ENCODE results near the gene MEN1. TPM values are rescaled to one million over a fixed set of nuclear protein-coding genes. Genes with fewer than 3 reads are reported as not detected.

MEN1 gene
- total RNA-seq = 10 to 100 TPM; 25.8 to 29.0 TPM

DNA sequence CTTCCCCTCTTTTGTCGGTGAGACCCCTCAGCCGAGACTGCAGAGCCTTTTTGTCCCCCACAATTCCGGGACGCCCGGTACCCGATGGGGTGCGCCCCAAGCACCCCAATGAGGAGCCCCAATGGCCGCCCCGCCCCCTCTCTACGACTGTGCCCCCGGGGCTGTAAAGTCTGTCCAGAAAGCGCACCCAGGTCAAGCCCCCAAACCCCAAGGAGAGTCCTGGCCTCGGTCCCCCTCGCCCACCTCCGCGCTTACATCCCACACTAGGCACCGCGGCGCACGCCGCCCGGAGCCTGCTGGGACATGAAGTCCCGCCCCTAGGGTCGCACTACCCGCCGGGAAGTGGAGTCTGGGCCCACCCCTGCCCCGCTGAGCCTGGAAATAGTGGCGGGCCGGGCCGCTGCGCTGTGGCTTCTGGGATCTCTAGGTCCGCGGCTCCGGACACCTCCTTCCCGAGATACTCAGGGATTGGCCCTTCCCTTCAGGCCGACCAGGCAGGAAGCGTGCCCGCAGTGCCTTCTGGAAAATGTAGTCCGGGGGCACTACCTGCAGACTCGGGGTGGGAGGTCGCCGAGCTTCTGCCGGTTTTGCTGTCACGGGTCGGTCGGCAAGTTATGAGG, at the start of gene MEN1:
Gene MEN1 (minus strand): TSS at position 281 of the 620 bp plus-strand sequence. CDS start 442 bp downstream, outside the sequence.
- ATAC-seq (peak; percentile 95), DNase-seq (peak; percentile 93)
- peak within 1 kb of the TSS; percentile 92 for H3K27ac Mint-ChIP-seq
- no peaks in the 10 kb centered on the region for H3K27me3 Mint-ChIP-seq
- H3K4me3 Mint-ChIP-seq = peak within 1 kb of the TSS; percentile 95
- no peaks in the 10 kb centered on the region for H3K9me3 Mint-ChIP-seq
- POLR2A ChIA-PET = interaction anchor here (0.8 to 1.9 kb wide), 7 partner anchors 8 to 689 kb away, joined by 3 to 8 read pairs (median 3); partner anchors contain the start of genes ARL2, MALAT1, MAP4K2 and SF1
- intact Hi-C loops (cut with micrococcal nuclease) = no loop called here
- H3K4me1 Mint-ChIP-seq (ENCODE audit: low read depth) = peaks cover 24% of the 10 kb centered on the region
- peaks cover 14% of the 10 kb centered on the region for H3K36me3 Mint-ChIP-seq (ENCODE audit: low read depth)
- TF ChIP-seq, protein P1, sequence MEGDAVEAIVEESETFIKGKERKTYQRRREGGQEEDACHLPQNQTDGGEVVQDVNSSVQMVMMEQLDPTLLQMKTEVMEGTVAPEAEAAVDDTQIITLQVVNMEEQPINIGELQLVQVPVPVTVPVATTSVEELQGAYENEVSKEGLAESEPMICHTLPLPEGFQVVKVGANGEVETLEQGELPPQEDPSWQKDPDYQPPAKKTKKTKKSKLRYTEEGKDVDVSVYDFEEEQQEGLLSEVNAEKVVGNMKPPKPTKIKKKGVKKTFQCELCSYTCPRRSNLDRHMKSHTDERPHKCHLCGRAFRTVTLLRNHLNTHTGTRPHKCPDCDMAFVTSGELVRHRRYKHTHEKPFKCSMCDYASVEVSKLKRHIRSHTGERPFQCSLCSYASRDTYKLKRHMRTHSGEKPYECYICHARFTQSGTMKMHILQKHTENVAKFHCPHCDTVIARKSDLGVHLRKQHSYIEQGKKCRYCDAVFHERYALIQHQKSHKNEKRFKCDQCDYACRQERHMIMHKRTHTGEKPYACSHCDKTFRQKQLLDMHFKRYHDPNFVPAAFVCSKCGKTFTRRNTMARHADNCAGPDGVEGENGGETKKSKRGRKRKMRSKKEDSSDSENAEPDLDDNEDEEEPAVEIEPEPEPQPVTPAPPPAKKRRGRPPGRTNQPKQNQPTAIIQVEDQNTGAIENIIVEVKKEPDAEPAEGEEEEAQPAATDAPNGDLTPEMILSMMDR (IDR thresholded peaks at IDR 0.05) = no peak
- CTCF ChIA-PET = interaction anchor here (0.5 to 1.5 kb wide), 8 partner anchors 34 to 1075 kb away, joined by 3 to 6 read pairs (median 4); no protein-coding TSS in a partner anchor

DNA sequence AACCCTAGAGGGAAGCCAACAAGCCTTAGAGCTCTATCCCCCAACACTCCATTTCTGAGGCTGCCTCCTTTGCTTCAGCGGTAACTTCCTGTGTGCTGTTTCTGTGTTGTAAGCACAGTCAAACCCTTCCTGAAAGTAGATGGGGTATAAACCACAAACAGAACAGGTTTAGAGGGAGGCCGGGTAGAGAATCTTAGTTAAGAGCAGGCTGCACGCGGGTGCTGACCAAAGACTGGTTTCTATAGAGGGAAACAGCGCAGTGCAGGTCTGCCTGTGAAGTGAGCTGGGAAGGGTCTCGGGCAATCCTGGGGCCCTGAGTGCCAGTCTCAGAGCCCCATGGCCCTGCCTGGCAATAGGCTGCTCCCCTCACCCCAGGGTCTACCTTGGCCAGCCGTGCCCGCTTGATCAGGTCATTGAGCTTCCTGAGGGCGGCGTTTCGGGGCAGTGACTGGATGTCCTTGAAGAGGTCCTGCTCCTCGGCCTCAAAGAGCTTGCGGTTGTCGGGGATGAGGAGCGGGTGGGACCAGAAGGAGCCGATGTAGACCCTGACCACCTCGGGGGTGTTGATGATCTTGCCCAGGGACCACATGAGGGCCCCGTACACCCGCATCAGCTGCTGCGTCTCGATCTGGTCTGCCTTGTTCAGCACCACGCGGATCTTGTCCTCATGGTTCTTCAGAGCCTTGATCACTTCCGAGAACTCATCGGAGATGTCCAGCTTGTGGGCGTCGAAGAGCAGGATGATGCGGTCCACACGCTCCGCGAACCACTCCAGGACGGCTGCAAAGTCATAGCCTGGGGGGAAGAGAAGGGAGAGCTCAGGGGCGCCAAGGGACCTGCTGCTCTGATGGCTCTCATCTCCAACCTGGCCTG, 49.4 kb upstream of the MEN1 start:
- CTCF ChIA-PET = interaction anchor here (0.9 to 28.9 kb wide), 5 partner anchors 5 to 262 kb away, joined by 3 to 1168 read pairs (median 316); partner anchors contain the start of genes CDC42BPG, EHD1, FAU and MRPL49
- no peaks in the 10 kb centered on the region for H3K27me3 Mint-ChIP-seq
- peak; percentile 88 for DNase-seq

GRCh38 chr11:64858467-64859263, 48.3 kb upstream of the MEN1 start:
- ATAC-seq (peak; percentile 49), DNase-seq (peak; percentile 84)
- Mint-ChIP-seq H3K4me1 (ENCODE audit: low read depth) (peaks cover 90% of the 10 kb centered on the region), H3K27ac (peak overlapping the region; percentile 98), H3K9me3 (no peaks in the 10 kb centered on the region), H3K4me3 (peak overlapping the region; percentile 70), H3K27me3 (no peaks in the 10 kb centered on the region), H3K36me3 (ENCODE audit: low read depth) (peaks cover 54% of the 10 kb centered on the region)
- ChIA-PET CTCF (interaction anchor here (0.9 to 28.9 kb wide), 4 partner anchors 6 to 156 kb away, joined by 3 to 1168 read pairs (median 316); partner anchors contain the start of genes CDC42BPG and EHD1), POLR2A (interaction anchor here (0.9 to 26.2 kb wide), 9 partner anchors 5 to 562 kb away, joined by 4 to 768 read pairs (median 5); partner anchors contain the start of genes CDC42BPG, EHD1, SYVN1 and ZNHIT2)
- TF ChIP-seq, protein P1 (IDR thresholded peaks at IDR 0.05) = no peak
- intact Hi-C loops (cut with micrococcal nuclease) = no loop called here

More for the DNA sequence above, 49.4 kb upstream of the MEN1 start:
- no peaks in the 10 kb centered on the region for H3K9me3 Mint-ChIP-seq
- TF ChIP-seq, protein P1 (IDR thresholded peaks at IDR 0.05) = no peak
- intact Hi-C loops (cut with micrococcal nuclease) = no loop called here
- peak; percentile 55 for ATAC-seq
- H3K27ac Mint-ChIP-seq = peak overlapping the region; percentile 98
- H3K4me1 Mint-ChIP-seq (ENCODE audit: low read depth) = peaks cover 89% of the 10 kb centered on the region
- peaks cover 43% of the 10 kb centered on the region for H3K36me3 Mint-ChIP-seq (ENCODE audit: low read depth)
- POLR2A ChIA-PET = interaction anchor here (1.0 to 26.2 kb wide), 12 partner anchors 4 to 639 kb away, joined by 3 to 768 read pairs (median 4); partner anchors contain the start of genes CDC42BPG, EHD1, MALAT1 and SYVN1
- H3K4me3 Mint-ChIP-seq = peak overlapping the region; percentile 70

- Mint-ChIP-seq H3K9me3 (no peaks in the 10 kb centered on the region), H3K27ac (peak overlapping the region; percentile 81), H3K4me3 (no peak overlapping the region), H3K4me1 (ENCODE audit: low read depth) (peaks cover 90% of the 10 kb centered on the region), H3K36me3 (ENCODE audit: low read depth) (peaks cover 62% of the 10 kb centered on the region), H3K27me3 (no peaks in the 10 kb centered on the region)
- ATAC-seq (no peak), DNase-seq (no peak)
- intact Hi-C loops (cut with micrococcal nuclease) = no loop called here
- POLR2A ChIA-PET = interaction anchor here (1.1 to 26.2 kb wide), 4 partner anchors 4 to 31 kb away, joined by 5 to 768 read pairs (median 320); partner anchors contain the start of genes CDC42BPG and EHD1
- CTCF ChIA-PET = interaction anchor here (2.6 to 28.9 kb wide), 4 partner anchors 5 to 29 kb away, joined by 20 to 1168 read pairs (median 316); partner anchors contain the start of genes CDC42BPG and EHD1
- TF ChIP-seq, protein P1 (IDR thresholded peaks at IDR 0.05) = no peak
Observed at GRCh38 chr11:64857485-64857884, 47.1 kb upstream of the MEN1 start.

All from activated CD8-positive, alpha-beta T cell treated with anti-CD3 and anti-CD28 coated beads for 36 hours (primary cell).